GM12801 (cell line): ENCODE measurements around the gene LGALS12.

Experiments
- CTCF ChIP-seq: IDR thresholded peaks from one replicate; pipeline ENCODE4 v1.5.1; 2011; ENCODE audit warnings: control low read depth; ENCODE audit not compliant: insufficient read length; ENCODE audit errors: extremely low read depth

The LGALS12 gene

GRCh38 chr11:63480039-63480438 is 25.8 kb upstream of the LGALS12 start:
- TF ChIP-seq CTCF = no peak

- no peak for TF ChIP-seq CTCF
These were observed 20.1 kb upstream of the LGALS12 start for GRCh38 chr11:63485777-63486176.

- no peak for TF ChIP-seq CTCF
These were observed 17.1 kb upstream of the LGALS12 start for GRCh38 chr11:63488789-63489188.

GRCh38 chr11:63489879-63490278 is 16.0 kb upstream of the LGALS12 start:
- no peak for TF ChIP-seq CTCF

- TF ChIP-seq CTCF = no peak
These were observed 15.2 kb upstream of the LGALS12 start, which contains the start of gene PLAAT5 for GRCh38 chr11:63490551-63491239. Gene PLAAT5, minus strand, starts transcription at chr11:63491167. Its CDS starts 133 bp downstream, at chr11:63491034.

- TF ChIP-seq CTCF = no peak
These were observed 14.7 kb upstream of the LGALS12 start for GRCh38 chr11:63491240-63491587.

- TF ChIP-seq CTCF = no peak
These were observed 14.1 kb upstream of the LGALS12 start for GRCh38 chr11:63491636-63492372.
